Measurements from ENCODE around the gene OGG1. TPM values are rescaled to one million over a fixed set of nuclear protein-coding genes. Genes with fewer than 3 reads are reported as not detected.

The OGG1 gene
- total and polyA plus RNA-seq, 9 of the 15 experiments (the other 6 are each of a cell fraction or from before 2014, with no cell fraction given), result 6.6 to 33.0 (median 24.4) TPM

GRCh38 chr3:9704347-9705322 lies 45.1 kb upstream of the OGG1 start (continued):
- TF ChIP-seq ZNF830 (CRISPR knock-in tag; IDR thresholded peaks at IDR 0.05), result no peak
- peak; percentile 71 for TF ChIP-seq ZNF263 (CRISPR knock-in tag; IDR thresholded peaks at IDR 0.05; ENCODE audit: borderline replicate concordance)
- TF ChIP-seq ZNF695 (CRISPR knock-in tag; IDR thresholded peaks at IDR 0.05), result no peak
- no peak for TF ChIP-seq ZNF57 (CRISPR knock-in tag; IDR thresholded peaks at IDR 0.05)
- no peak for TF ChIP-seq ZNF253 (CRISPR knock-in tag; conservative IDR thresholded peaks at IDR 0.05)
- no peak for TF ChIP-seq IFI16 (CRISPR knock-in tag; IDR thresholded peaks at IDR 0.05)
- no peak for TF ChIP-seq RFX1 (IDR thresholded peaks at IDR 0.05)
- TF ChIP-seq NONO (IDR thresholded peaks at IDR 0.05; ENCODE audit: low read depth in 2 of 2, low read length in 1 of 2), result no peak
- TF ChIP-seq ZNF79 (CRISPR knock-in tag; IDR thresholded peaks at IDR 0.05; ENCODE audit: low read depth), result no peak
- peak; percentile 69 for TF ChIP-seq PBX2 (CRISPR knock-in tag; IDR thresholded peaks at IDR 0.05; ENCODE audit: low read depth)
- no peak for TF ChIP-seq PBX2 (tag; conservative IDR thresholded peaks at IDR 0.05; ENCODE audit: low read depth)
- TF ChIP-seq BMI1 (IDR thresholded peaks at IDR 0.05; ENCODE audit: low read length), result no peak
- TF ChIP-seq ZNF77 (CRISPR knock-in tag; IDR thresholded peaks at IDR 0.05), result no peak
- TF ChIP-seq, protein P1, sequence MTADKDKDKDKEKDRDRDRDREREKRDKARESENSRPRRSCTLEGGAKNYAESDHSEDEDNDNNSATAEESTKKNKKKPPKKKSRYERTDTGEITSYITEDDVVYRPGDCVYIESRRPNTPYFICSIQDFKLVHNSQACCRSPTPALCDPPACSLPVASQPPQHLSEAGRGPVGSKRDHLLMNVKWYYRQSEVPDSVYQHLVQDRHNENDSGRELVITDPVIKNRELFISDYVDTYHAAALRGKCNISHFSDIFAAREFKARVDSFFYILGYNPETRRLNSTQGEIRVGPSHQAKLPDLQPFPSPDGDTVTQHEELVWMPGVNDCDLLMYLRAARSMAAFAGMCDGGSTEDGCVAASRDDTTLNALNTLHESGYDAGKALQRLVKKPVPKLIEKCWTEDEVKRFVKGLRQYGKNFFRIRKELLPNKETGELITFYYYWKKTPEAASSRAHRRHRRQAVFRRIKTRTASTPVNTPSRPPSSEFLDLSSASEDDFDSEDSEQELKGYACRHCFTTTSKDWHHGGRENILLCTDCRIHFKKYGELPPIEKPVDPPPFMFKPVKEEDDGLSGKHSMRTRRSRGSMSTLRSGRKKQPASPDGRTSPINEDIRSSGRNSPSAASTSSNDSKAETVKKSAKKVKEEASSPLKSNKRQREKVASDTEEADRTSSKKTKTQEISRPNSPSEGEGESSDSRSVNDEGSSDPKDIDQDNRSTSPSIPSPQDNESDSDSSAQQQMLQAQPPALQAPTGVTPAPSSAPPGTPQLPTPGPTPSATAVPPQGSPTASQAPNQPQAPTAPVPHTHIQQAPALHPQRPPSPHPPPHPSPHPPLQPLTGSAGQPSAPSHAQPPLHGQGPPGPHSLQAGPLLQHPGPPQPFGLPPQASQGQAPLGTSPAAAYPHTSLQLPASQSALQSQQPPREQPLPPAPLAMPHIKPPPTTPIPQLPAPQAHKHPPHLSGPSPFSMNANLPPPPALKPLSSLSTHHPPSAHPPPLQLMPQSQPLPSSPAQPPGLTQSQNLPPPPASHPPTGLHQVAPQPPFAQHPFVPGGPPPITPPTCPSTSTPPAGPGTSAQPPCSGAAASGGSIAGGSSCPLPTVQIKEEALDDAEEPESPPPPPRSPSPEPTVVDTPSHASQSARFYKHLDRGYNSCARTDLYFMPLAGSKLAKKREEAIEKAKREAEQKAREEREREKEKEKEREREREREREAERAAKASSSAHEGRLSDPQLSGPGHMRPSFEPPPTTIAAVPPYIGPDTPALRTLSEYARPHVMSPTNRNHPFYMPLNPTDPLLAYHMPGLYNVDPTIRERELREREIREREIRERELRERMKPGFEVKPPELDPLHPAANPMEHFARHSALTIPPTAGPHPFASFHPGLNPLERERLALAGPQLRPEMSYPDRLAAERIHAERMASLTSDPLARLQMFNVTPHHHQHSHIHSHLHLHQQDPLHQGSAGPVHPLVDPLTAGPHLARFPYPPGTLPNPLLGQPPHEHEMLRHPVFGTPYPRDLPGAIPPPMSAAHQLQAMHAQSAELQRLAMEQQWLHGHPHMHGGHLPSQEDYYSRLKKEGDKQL (CRISPR knock-in tag; IDR thresholded peaks at IDR 0.05; ENCODE audit: borderline replicate concordance), result 0 out of 2 replicates have a peak, but pooled peaks have one; percentile 93
- TF ChIP-seq ZNF740 (CRISPR knock-in tag; IDR thresholded peaks at IDR 0.05), result no peak
- no peak for TF ChIP-seq ZNF740 (tag; IDR thresholded peaks at IDR 0.05)
- TF ChIP-seq ZNF3 (CRISPR knock-in tag; IDR thresholded peaks at IDR 0.05), result no peak
- TF ChIP-seq ZNF766 (CRISPR knock-in tag; conservative IDR thresholded peaks at IDR 0.05), result peak; percentile 89
